H9 (cell line): Measurements from ENCODE around the gene NXN. TPM values are rescaled to one million over a fixed set of nuclear protein-coding genes. Genes with fewer than 3 reads are reported as not detected.

Experiments
- DNase-seq: peaks from one replicate; pipeline ENCODE4 v3.0.0-alpha.2; 2017
- H2AFZ ChIP-seq: one replicate; pipeline ENCODE4 v1.6.1; 2013; ENCODE audit warnings: mild to moderate bottlenecking, low read length, control low read depth, moderate library complexity
- H2AK5ac ChIP-seq: 2 replicates; pipeline ENCODE4 v1.6.1; 2013; ENCODE audit warnings: low read length, control low read depth, mixed read lengths; ENCODE audit not compliant: insufficient read length
- H2BK120ac ChIP-seq: one replicate; pipeline ENCODE4 v1.6.1; 2013; ENCODE audit warnings: low read depth, mild to moderate bottlenecking, low read length, control low read depth, inconsistent platforms; ENCODE audit not compliant: poor library complexity, severe bottlenecking
- H2BK12ac ChIP-seq: 2 replicates; pipeline ENCODE4 v1.6.1; 2013; ENCODE audit warnings: low read length, control low read depth, mixed read lengths, low read depth; ENCODE audit not compliant: insufficient read length
- H2BK15ac ChIP-seq: 2 replicates; pipeline ENCODE4 v1.6.1; 2013; ENCODE audit warnings: low read depth, low read length, control low read depth
- H2BK20ac ChIP-seq: one replicate; pipeline ENCODE4 v1.6.1; 2013; ENCODE audit warnings: low read depth, mild to moderate bottlenecking, low read length, control low read depth, inconsistent platforms; ENCODE audit not compliant: poor library complexity, severe bottlenecking
- H2BK5ac ChIP-seq: 2 replicates; pipeline ENCODE4 v1.6.1; 2013; ENCODE audit warnings: low read length, control low read depth, mixed read lengths; ENCODE audit not compliant: insufficient read length
- H3K14ac ChIP-seq: 2 replicates; pipeline ENCODE4 v1.6.1; 2013; ENCODE audit warnings: low read length, control low read depth; ENCODE audit not compliant: insufficient read depth
- H3K18ac ChIP-seq: 2 replicates; pipeline ENCODE4 v1.6.1; 2013; ENCODE audit warnings: low read depth, mild to moderate bottlenecking, mixed read lengths, low read length, control low read depth; ENCODE audit not compliant: insufficient read length
- H3K23ac ChIP-seq: 2 replicates; pipeline ENCODE4 v1.6.1; 2013; ENCODE audit warnings: low read length, control low read depth, mixed read lengths, low read depth; ENCODE audit not compliant: insufficient read length
- H3K23me2 ChIP-seq: 2 replicates; pipeline ENCODE4 v1.6.1; 2013; ENCODE audit warnings: low read depth, mild to moderate bottlenecking, mixed read lengths, low read length, control low read depth; ENCODE audit not compliant: insufficient read length, poor library complexity, severe bottlenecking
- H3K27ac ChIP-seq: 2 replicates; pipeline ENCODE4 v1.5.1; 2013; ENCODE audit warnings: low read length, control low read depth, mixed read lengths, low read depth; ENCODE audit not compliant: insufficient read length
- H3K27me3 ChIP-seq: 2 replicates; pipeline ENCODE4 v1.6.1; 2013; ENCODE audit warnings: low read length, control low read depth, inconsistent platforms; ENCODE audit not compliant: insufficient read depth
- H3K4ac ChIP-seq: 2 replicates; pipeline ENCODE4 v1.6.1; 2013; ENCODE audit warnings: low read depth, mild to moderate bottlenecking, control low read depth, inconsistent platforms, low read length, moderate library complexity
- H3K4me1 ChIP-seq: 2 replicates; pipeline ENCODE4 v1.6.1; 2013; ENCODE audit warnings: low read length, control low read depth, inconsistent platforms; ENCODE audit not compliant: insufficient read depth
- H3K4me2 ChIP-seq: 2 replicates; pipeline ENCODE4 v1.6.1; 2013; ENCODE audit warnings: low read length, control low read depth, mixed read lengths; ENCODE audit not compliant: insufficient read length, insufficient read depth
- H3K56ac ChIP-seq: 2 replicates; pipeline ENCODE4 v1.6.1; 2013; ENCODE audit warnings: low read depth, mild to moderate bottlenecking, mixed read lengths, low read length, control low read depth; ENCODE audit not compliant: insufficient read length
- H3K79me1 ChIP-seq: 2 replicates; pipeline ENCODE4 v1.6.1; 2013; ENCODE audit warnings: low read depth, mild to moderate bottlenecking, moderate library complexity, low read length, control low read depth, inconsistent platforms; ENCODE audit not compliant: insufficient read depth, poor library complexity, severe bottlenecking
- H3K79me2 ChIP-seq: 2 replicates; pipeline ENCODE4 v1.6.1; 2013; ENCODE audit warnings: low read length, control low read depth, inconsistent platforms; ENCODE audit not compliant: insufficient read depth
- H3K9ac ChIP-seq: 2 replicates; pipeline ENCODE4 v1.6.1; 2013; ENCODE audit warnings: low read length, control low read depth, mixed read lengths; ENCODE audit not compliant: insufficient read length; ENCODE audit errors: extremely low read depth
- H3K9me3 ChIP-seq: one replicate; pipeline ENCODE4 v1.6.1; 2013; ENCODE audit warnings: low read depth, low read length, inconsistent platforms; ENCODE audit not compliant: control insufficient read depth
- H3T11ph ChIP-seq: one replicate; pipeline ENCODE4 v1.6.1; 2013; ENCODE audit warnings: mild to moderate bottlenecking, low read length, control low read depth, inconsistent platforms
- H4K20me1 ChIP-seq: one replicate; pipeline ENCODE4 v1.6.1; 2013; ENCODE audit not compliant: control insufficient read depth, insufficient read length, insufficient read depth
- H4K5ac ChIP-seq: 2 replicates; pipeline ENCODE4 v1.6.1; 2013; ENCODE audit warnings: low read depth, mild to moderate bottlenecking, mixed read lengths, low read length, control low read depth; ENCODE audit not compliant: insufficient read length
- H4K8ac ChIP-seq: replicated peaks from 2 replicates; pipeline ENCODE4 v1.6.1; 2013; ENCODE audit warnings: low read length, control low read depth, mixed read lengths, low read depth; ENCODE audit not compliant: insufficient read length
- H4K91ac ChIP-seq: 2 replicates; pipeline ENCODE4 v1.6.1; 2013; ENCODE audit warnings: low read depth, mild to moderate bottlenecking, moderate library complexity, mixed read lengths, low read length, control low read depth; ENCODE audit not compliant: insufficient read length
- H3K27ac Mint-ChIP-seq, 3 experiments: 2 replicates in 2 of 3; 3 replicates in 1 of 3; pipeline ENCODE4 v1.8.0; 2020 to 2021; ENCODE audit warnings: mixed read lengths in 3 of 3, mild to moderate bottlenecking in 1 of 3, moderate library complexity in 1 of 3
- H3K27me3 Mint-ChIP-seq: 2 replicates; pipeline ENCODE4 v1.8.0; 2021; ENCODE audit warnings: low read depth, mild to moderate bottlenecking, moderate library complexity, mixed read lengths
- H3K36me3 Mint-ChIP-seq, 3 experiments: 2 replicates in 2 of 3; 3 replicates in 1 of 3; pipeline ENCODE4 v1.8.0; 2020 to 2021; ENCODE audit warnings: low read depth in 3 of 3, mixed read lengths in 3 of 3; ENCODE audit not compliant: insufficient read depth in 1 of 3
- H3K4me1 Mint-ChIP-seq, 2 experiments: 2 replicates each; pipeline ENCODE4 v1.8.0; 2020; ENCODE audit warnings: mixed read lengths in 2 of 2
- H3K4me3 Mint-ChIP-seq, 2 experiments: 2 replicates in 1 of 2; 3 replicates in 1 of 2; pipeline ENCODE4 v1.8.0; 2020 to 2021; ENCODE audit warnings: mild to moderate bottlenecking in 2 of 2, mixed read lengths in 2 of 2, moderate library complexity in 1 of 2
- H3K9me3 Mint-ChIP-seq, 2 experiments: 2 replicates in 1 of 2; 3 replicates in 1 of 2; pipeline ENCODE4 v1.8.0; 2020; ENCODE audit warnings: mild to moderate bottlenecking in 2 of 2, mixed read lengths in 2 of 2, moderate library complexity in 1 of 2
- CTCF ChIP-seq: fragments of 200-600 bp; sonication (generic); conservative IDR thresholded peaks from 3 replicates; pipeline ENCODE4 v1.8.0; 2021; ENCODE audit warnings: antibody characterized with exemption, mild to moderate bottlenecking
- WGBS: extraction: QIAGEN DNeasy Blood & Tissue Kit; methylation state at CpG from one replicate; pipeline ENCODE4 v1.1.7; 2013; ENCODE audit warnings: missing lambda C conversion rate, low lambda C conversion rate, mixed read lengths; ENCODE audit not compliant: insufficient read length; ENCODE audit errors: extremely low coverage; 5-methylcytosine and 5-hydroxymethylcytosine counted together
- total RNA-seq: library from RNA; stranded (reverse); gene quantifications from 2 replicates; pipeline ENCODE4 v1.2.1, GENCODE V29; 2021

The NXN gene
- total RNA-seq, 1 experiment from 2014 or later, result 93.6 TPM

GRCh38 chr17:968812-969730, 10.5 kb downstream of the NXN start:
- H3K79me1 ChIP-seq, result peaks cover 13% of the 10 kb centered on the region
- H3K4ac ChIP-seq, result no peak overlapping the region
- no peak overlapping the region for H3K23ac ChIP-seq
- no CpG with 5 or more reads among the region's 24 CpGs for WGBS
- no peak overlapping the region for H3K56ac ChIP-seq
- no peak overlapping the region for H4K8ac ChIP-seq
- no peak overlapping the region for H3K18ac ChIP-seq
- Mint-ChIP-seq H3K4me3 (0 out of 5 replicates have a peak overlapping the region, but pooled peaks of 1 of the 2 experiments have one; percentile 50), H3K27me3 (no peaks in the 10 kb centered on the region), H3K9me3 (no peaks in the 10 kb centered on the region; a peak in 1 of 5 replicates), H3K4me1 (peaks cover 55 to 68% of the 10 kb centered on the region in 2 experiments), H3K36me3 (peaks cover 11 to 30% (median 26%) of the 10 kb centered on the region in 3 experiments), H3K27ac (peak overlapping the region; percentile 25 to 95 (median 80); a peak in 2 of 7 replicates)
- no peak overlapping the region for H2BK120ac ChIP-seq
- no peak overlapping the region for H2AK5ac ChIP-seq
- no peak overlapping the region for H3K4me2 ChIP-seq
- no peaks in the 10 kb centered on the region for H3K23me2 ChIP-seq
- H4K20me1 ChIP-seq, result peaks cover 2% of the 10 kb centered on the region
- no peaks in the 10 kb centered on the region for H3K9me3 ChIP-seq
- no peak overlapping the region for H2BK20ac ChIP-seq
- TF ChIP-seq CTCF, result no peak
- no peak overlapping the region for H2BK12ac ChIP-seq
- no peaks in the 10 kb centered on the region for H3K27me3 ChIP-seq
- H2BK5ac ChIP-seq, result no peak overlapping the region
- no peak overlapping the region for H3T11ph ChIP-seq
- no peak overlapping the region for H3K14ac ChIP-seq
- no peak overlapping the region for H2BK15ac ChIP-seq
- H4K91ac ChIP-seq, result no peak overlapping the region
- no peak for DNase-seq
- H2AFZ ChIP-seq, result no peak overlapping the region
- H3K27ac ChIP-seq, result no peak overlapping the region
- no peak overlapping the region for H4K5ac ChIP-seq
- H3K4me1 ChIP-seq, result peaks cover 8% of the 10 kb centered on the region; the same call in 1 of the 2 replicates
- H3K9ac ChIP-seq, result no peak overlapping the region
- peaks cover 26% of the 10 kb centered on the region; the same call in 1 of the 2 replicates for H3K79me2 ChIP-seq
